Measurements from ENCODE around the gene RNASEH1.
"Not testable (repeated sequence)": the region's sequence is repeated elsewhere in the genome, so short reads cannot be mapped to it uniquely, and the experiment has no call there.

Gene RNASEH1

GRCh38 chr2:3517948-3518495 lies 40.1 kb downstream of the RNASEH1 start:
- DNase-seq: no peak

DNA sequence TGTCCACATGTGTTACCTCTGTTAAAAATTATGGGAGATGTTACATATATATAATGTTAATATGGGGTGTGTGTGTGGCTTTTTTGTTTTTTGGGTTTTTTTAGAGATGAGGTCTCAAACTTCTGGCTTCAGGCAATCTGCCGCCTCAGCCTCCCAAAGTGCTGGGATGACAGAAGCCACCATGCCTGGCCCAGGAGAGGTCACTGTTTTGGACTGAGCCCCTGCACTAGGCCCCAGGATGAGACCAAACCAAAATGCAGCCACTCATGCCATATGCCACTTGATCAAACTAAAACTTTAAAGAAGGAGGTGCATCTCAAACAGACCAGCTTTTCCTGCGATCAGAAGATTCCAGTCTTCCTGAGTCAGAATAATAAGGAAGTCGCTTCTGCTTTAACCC lies 41.3 kb downstream of the RNASEH1 start:
- no peak for DNase-seq

DNA sequence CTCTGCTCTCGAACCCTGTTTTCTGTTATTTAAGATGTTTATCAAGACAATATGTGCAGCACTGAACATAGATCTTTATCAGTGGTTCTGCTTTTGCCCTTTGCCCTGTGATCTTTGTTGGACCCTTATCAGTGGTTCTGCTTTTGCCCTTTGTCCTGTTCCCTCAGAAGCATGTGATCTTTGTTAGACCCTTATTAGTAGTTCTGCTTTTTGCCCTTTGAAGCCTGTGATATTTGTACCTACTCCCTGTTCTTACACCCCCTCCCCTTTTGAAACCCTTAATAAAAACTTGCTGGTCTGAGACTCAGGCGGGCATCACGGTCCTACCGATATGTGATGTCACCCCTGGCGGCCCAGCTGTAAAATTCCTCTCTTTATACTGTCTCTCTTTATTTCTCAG lies 42.7 kb downstream of the RNASEH1 start:
- not testable (repeated sequence) for DNase-seq

DNA sequence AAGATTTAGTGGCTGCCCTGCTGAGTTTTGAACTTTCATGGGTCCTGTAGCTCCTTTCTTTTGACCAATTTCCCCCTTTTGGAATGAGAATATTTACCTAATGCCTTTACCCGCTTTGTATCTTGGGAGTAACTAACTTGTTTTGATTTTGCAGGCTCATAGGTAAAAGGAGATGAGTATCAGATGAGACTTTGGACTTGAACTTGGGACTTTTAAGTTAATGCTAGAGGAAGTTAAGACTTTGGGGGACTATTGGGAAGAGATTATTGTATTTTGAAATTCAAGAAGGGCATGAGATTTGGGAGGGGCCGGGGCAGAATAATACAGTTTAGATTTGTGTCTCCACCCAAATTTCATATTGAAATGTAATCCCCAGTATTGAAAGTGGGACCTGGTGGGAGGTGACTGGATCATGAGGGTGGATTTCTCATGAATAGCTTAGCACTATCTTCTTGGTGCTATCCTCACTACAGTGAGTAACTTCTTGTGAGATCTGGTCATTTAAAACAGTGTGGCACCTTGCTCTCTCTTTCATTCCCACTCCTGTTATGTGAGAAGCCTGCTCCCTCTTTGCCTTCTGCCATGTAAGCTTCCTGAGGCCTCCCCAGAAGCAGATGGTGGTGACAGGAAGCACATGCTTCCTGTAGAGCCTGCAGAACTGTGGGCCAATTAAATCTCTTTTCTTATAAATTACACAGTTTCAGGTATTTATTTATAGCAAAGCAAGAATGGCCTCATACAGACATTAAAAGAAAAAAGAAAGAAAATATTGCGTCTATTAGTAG lies 44.9 kb downstream of the RNASEH1 start:
- DNase-seq: no peak

- no peak for DNase-seq
These were observed 46.0 kb downstream of the RNASEH1 start for GRCh38 chr2:3512086-3512485.

DNA sequence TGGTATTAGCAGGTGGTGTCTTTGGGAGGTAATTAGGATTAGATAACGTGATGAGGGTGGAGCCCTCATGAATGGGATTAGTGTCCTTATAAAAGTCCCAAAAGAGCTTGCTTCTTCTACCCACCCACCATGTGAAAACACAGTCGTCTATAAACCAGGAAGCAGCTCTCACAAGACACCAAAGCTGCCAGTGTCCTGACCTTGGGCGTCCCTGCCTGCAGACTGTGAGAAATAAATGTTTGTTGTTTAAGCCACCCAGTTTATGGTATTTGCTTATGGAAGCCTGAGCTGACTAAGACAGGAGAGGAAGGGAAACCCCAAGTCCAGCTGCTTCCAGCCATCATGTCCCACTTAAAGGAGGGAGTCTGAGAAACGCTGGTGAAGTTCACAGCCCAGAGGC lies 52.4 kb downstream of the RNASEH1 start:
- no peak for DNase-seq

DNA sequence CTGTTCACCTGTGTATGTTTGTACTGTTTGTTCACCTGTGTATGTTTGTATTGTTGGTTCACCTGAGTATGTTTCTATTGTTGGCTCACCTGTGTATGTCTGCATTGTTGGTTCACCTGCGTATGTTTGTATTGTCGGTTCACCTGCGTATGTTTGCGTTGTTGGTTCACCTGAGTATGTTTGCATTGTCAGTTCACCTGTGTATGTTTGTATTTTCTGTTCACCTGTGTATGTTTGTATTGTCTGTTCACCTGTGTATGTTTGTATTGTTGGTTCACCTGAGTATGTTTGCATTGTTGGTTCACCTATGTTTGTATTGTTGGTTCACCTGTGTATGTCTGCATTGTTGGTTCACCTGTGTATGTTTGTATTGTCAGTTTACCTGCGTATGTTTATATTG lies 53.4 kb downstream of the RNASEH1 start:
- no peak for DNase-seq

GRCh38 chr2:3503483-3503882 lies 54.6 kb downstream of the RNASEH1 start:
- no peak for DNase-seq

DNA sequence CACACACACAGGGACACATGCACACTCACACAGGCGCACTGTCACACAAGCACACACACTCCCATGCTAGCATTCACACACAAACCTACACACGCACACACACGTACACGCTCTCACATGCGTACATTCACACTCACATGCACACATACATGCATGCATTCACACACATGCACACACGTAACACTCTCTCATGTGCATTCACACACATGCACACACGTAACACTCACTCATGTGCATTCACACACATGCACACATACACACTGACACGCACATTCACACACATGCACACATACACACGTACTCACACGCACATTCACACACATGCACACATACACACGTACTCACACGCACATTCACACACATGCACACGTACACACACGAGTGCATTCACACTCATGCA lies 55.1 kb downstream of the RNASEH1 start:
- DNase-seq: no peak

- DNase-seq: no peak
These were observed 57.7 kb downstream of the RNASEH1 start for GRCh38 chr2:3500326-3500899.

- DNase-seq: no peak
These were observed 59.2 kb downstream of the RNASEH1 start for GRCh38 chr2:3498783-3499394.

- not testable (repeated sequence) for DNase-seq
These were observed 61.4 kb downstream of the RNASEH1 start for GRCh38 chr2:3496708-3497080.

Data from NCI-H1436 (cell line).